SK-N-SH (cell line): Measurements from ENCODE around the gene AP4E1. TPM values are rescaled to one million over a fixed set of nuclear protein-coding genes. Genes with fewer than 3 reads are reported as not detected.

ENCODE experiments used
- CTCF ChIA-PET: fragments of 300-600, 350-600 bp; formaldehyde crosslinking; extraction: SDS; loops from one replicate; lab custom pipeline; 2021; lab: Yijun Ruan, JAX
- POLR2A ChIA-PET: fragments of 350-600 bp; sonication (Branson Sonifier 250); formaldehyde crosslinking; extraction: SDS; loops from one replicate; lab custom pipeline; 2020; ENCODE audit warnings: antibody characterized with exemption, inconsistent platforms; lab: Yijun Ruan, JAX
- DNase-seq: peaks from one replicate; pipeline ENCODE4 v3.0.0; 2012
- H2AFZ ChIP-seq: fragments of 200-600 bp; sonication (generic); 2 replicates; pipeline ENCODE4 v1.8.1; 2016; ENCODE audit warnings: antibody characterized with exemption, mild to moderate bottlenecking, low read depth
- H3F3A ChIP-seq: fragments of 200-600 bp; sonication (generic); replicated peaks from 2 replicates; pipeline ENCODE3; 2016; ENCODE audit warnings: antibody characterized with exemption, mild to moderate bottlenecking; ENCODE audit not compliant: insufficient read depth
- H3K27ac ChIP-seq, 2 experiments: fragments of 200-500 bp in 1 of 2; fragments of 200-600 bp in 1 of 2; sonication (Bioruptor generic) in 1 of 2; sonication (generic), shearing (Covaris generic) in 1 of 2; 2 replicates each; pipeline versions ENCODE4 v1.5.1 to v1.6.1; 2014 to 2016; ENCODE audit warnings: low read depth in 2 of 2, inconsistent platforms in 1 of 2, low read length in 1 of 2, mild to moderate bottlenecking in 1 of 2, mixed read lengths in 1 of 2
- H3K27me3 ChIP-seq: fragments of 200-600 bp; sonication (generic), shearing (Covaris generic); 2 replicates; pipeline ENCODE4 v1.6.1; 2016; ENCODE audit warnings: mixed run types; ENCODE audit not compliant: insufficient read depth
- H3K36me3 ChIP-seq, 2 experiments: fragments of 200-500 bp in 1 of 2; fragments of 200-600 bp in 1 of 2; sonication (Bioruptor generic) in 1 of 2; sonication (generic) in 1 of 2; replicated peaks in 1 of 2; 2 replicates each; pipeline versions ENCODE3 to v1.5.1; 2014 to 2016; ENCODE audit warnings: low read length in 1 of 2, mild to moderate bottlenecking in 1 of 2; ENCODE audit not compliant: insufficient read depth in 2 of 2, control insufficient read depth in 1 of 2
- H3K4me1 ChIP-seq, 2 experiments: fragments of 200-500 bp in 1 of 2; fragments of 200-600 bp in 1 of 2; sonication (Bioruptor generic) in 1 of 2; sonication (generic), shearing (Covaris generic) in 1 of 2; 2 replicates each; pipeline versions ENCODE4 v1.5.1 to v1.6.1; 2014 to 2016; ENCODE audit warnings: low read depth in 1 of 2, low read length in 1 of 2, mixed run types in 1 of 2; ENCODE audit not compliant: insufficient read depth in 2 of 2, control insufficient read depth in 1 of 2
- H3K4me2 ChIP-seq: fragments of 200-600 bp; sonication (generic), shearing (Covaris generic); 2 replicates; pipeline ENCODE4 v1.6.1; 2017; ENCODE audit warnings: mixed run types
- H3K4me3 ChIP-seq, 2 experiments: fragments of 200-500 bp in 1 of 2; fragments of 200-600 bp in 1 of 2; sonication (Bioruptor generic) in 1 of 2; sonication (generic), shearing (Covaris generic) in 1 of 2; 2 replicates each; pipeline versions ENCODE4 v1.5.1 to v1.8.1; 2014 to 2016; ENCODE audit warnings: low read depth in 2 of 2, inconsistent platforms in 1 of 2, low read length in 1 of 2, mild to moderate bottlenecking in 1 of 2, mixed read lengths in 1 of 2, moderate library complexity in 1 of 2
- H3K79me2 ChIP-seq: fragments of 200-600 bp; sonication (generic); 2 replicates; pipeline ENCODE4 v1.8.1; 2017; ENCODE audit warnings: mild to moderate bottlenecking; ENCODE audit not compliant: insufficient read depth
- H3K9ac ChIP-seq: fragments of 200-600 bp; sonication (generic); 2 replicates; pipeline ENCODE4 v1.6.1; 2017; ENCODE audit warnings: mixed run types
- H3K9me2 ChIP-seq: fragments of 200-600 bp; sonication (generic); 2 replicates; pipeline ENCODE4 v1.6.1; 2017; ENCODE audit warnings: mixed run types
- H3K9me3 ChIP-seq: fragments of 200-600 bp; sonication (generic); 2 replicates; pipeline ENCODE4 v1.6.1; 2017; ENCODE audit warnings: mixed run types, mild to moderate bottlenecking, moderate library complexity
- H4K20me1 ChIP-seq: fragments of 200-600 bp; sonication (generic); 2 replicates; pipeline ENCODE4 v1.6.1; 2017; ENCODE audit warnings: mild to moderate bottlenecking, mixed run types; ENCODE audit not compliant: insufficient read depth
- CHD2 ChIP-seq: fragments of 150-350 bp; IDR thresholded peaks from 2 replicates; pipeline ENCODE4 v1.6.1; 2018; ENCODE audit warnings: low read length; ENCODE audit not compliant: partially characterized antibody
- ELF1 ChIP-seq: IDR thresholded peaks from 2 replicates; pipeline ENCODE4 v1.4.0; 2012
- EP300 ChIP-seq, 2 experiments: IDR thresholded peaks; 2 replicates each; pipeline versions ENCODE4 v1.4.0 to v1.6.1; 2012; ENCODE audit warnings: borderline replicate concordance in 1 of 2, low read depth in 1 of 2, low read length in 1 of 2
- FOSL2 ChIP-seq: IDR thresholded peaks from 2 replicates; pipeline ENCODE4 v1.4.0; 2012; ENCODE audit warnings: low read depth, mild to moderate bottlenecking, moderate library complexity, borderline replicate concordance
- FOXJ3 ChIP-seq: sonication (generic); formaldehyde crosslinking; IDR thresholded peaks from 2 replicates; pipeline ENCODE4 v1.5.1; 2020; ENCODE audit warnings: mild to moderate bottlenecking, missing genetic modification reagents
- FOXM1 ChIP-seq: IDR thresholded peaks from 2 replicates; pipeline ENCODE4 v1.4.0; 2012; ENCODE audit warnings: low read depth, mild to moderate bottlenecking
- GABPA ChIP-seq: IDR thresholded peaks from 2 replicates; pipeline ENCODE4 v1.4.0; 2012; ENCODE audit warnings: low read depth, mild to moderate bottlenecking
- NFIC ChIP-seq: IDR thresholded peaks from 2 replicates; pipeline ENCODE4 v1.4.0; 2012; ENCODE audit warnings: borderline replicate concordance
- NRF1 ChIP-seq: IDR thresholded peaks from 2 replicates; pipeline ENCODE4 v1.6.1; 2012; ENCODE audit warnings: low read depth, mild to moderate bottlenecking, low read length
- POLR2AphosphoS5 ChIP-seq: IDR thresholded peaks from 2 replicates; pipeline ENCODE4 v1.6.1; 2012; ENCODE audit warnings: low read depth, low read length
- RAD21 ChIP-seq: IDR thresholded peaks from 2 replicates; pipeline ENCODE4 v1.6.1; 2012; ENCODE audit warnings: mild to moderate bottlenecking, low read length
- RFX5 ChIP-seq: IDR thresholded peaks from 2 replicates; pipeline ENCODE4 v1.6.1; 2012; ENCODE audit warnings: mild to moderate bottlenecking, improper control_type of control experiment, low read length
- RXRA ChIP-seq: IDR thresholded peaks from 2 replicates; pipeline ENCODE4 v1.4.0; 2012; ENCODE audit warnings: low read depth, mild to moderate bottlenecking, borderline replicate concordance
- SIN3A ChIP-seq: IDR thresholded peaks from 2 replicates; pipeline ENCODE4 v1.6.1; 2012; ENCODE audit warnings: low read depth, mild to moderate bottlenecking, low read length, moderate library complexity, borderline replicate concordance
- SMC3 ChIP-seq: IDR thresholded peaks from 2 replicates; pipeline ENCODE4 v1.6.1; 2012; ENCODE audit warnings: low read depth, low read length, improper control_type of control experiment
- TAF1 ChIP-seq: IDR thresholded peaks from 2 replicates; pipeline ENCODE4 v1.6.1; 2012; ENCODE audit warnings: low read depth, mild to moderate bottlenecking, low read length, moderate library complexity, borderline replicate concordance
- YY1 ChIP-seq: IDR thresholded peaks from 2 replicates; pipeline ENCODE4 v1.4.0; 2012; ENCODE audit warnings: low read depth, mild to moderate bottlenecking
- WGBS: methylation state at CpG from one replicate; pipeline ENCODE4 v1.1.6; 2017; ENCODE audit warnings: low lambda C conversion rate; 5-methylcytosine and 5-hydroxymethylcytosine counted together
- polyA plus RNA-seq, 3 experiments: library from polyadenylated mRNA; depleted of rRNA; stranded (reverse); fragments of >200 nt; gene quantifications; 2 replicates each; pipeline ENCODE4 v1.2.3, GENCODE V29; 2012
- TF ChIP-seq, protein P1 (sequence below): IDR thresholded peaks from 2 replicates; pipeline ENCODE4 v1.4.0; 2012; ENCODE audit warnings: low read depth, borderline replicate concordance
- TF ChIP-seq, protein P2 (sequence below): fragments of 200-600 bp; sonication (generic); IDR thresholded peaks from 2 replicates; pipeline ENCODE4 v1.6.1; 2017; ENCODE audit warnings: antibody characterized with exemption, mild to moderate bottlenecking, moderate library complexity

The AP4E1 gene
- polyA plus RNA-seq, 1 of the 3 experiments (the other 2 are of a cell fraction) = 1.6 TPM

DNA sequence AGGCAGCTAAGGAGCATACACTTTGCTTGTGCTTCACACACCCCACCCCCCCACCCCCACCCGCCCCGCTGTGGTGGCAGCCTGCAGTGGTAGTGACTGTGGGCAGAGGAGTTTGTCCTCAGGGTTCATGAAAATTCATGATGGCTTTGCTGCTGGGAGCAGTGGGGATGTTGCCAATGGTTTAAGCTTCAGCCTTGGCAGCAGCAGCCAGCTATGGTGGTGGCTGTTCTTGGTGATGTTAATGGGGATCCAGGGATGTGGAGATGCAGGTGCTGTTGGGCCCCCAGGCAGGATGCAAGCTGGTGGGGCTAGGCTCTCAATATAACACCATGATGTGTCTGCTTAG lies 130.5 kb downstream of the AP4E1 start:
- Histone ChIP-seq H4K20me1 (no peaks in the 10 kb centered on the region), H3K4me3 (no peak overlapping the region), H3K9ac (no peak overlapping the region), H3K27me3 (no peaks in the 10 kb centered on the region), H3K27ac (no peak overlapping the region), H3F3A (no peaks in the 10 kb centered on the region), H2AFZ (no peak overlapping the region), H3K4me2 (no peak overlapping the region), H3K9me2 (no peaks in the 10 kb centered on the region), H3K36me3 (no peaks in the 10 kb centered on the region), H3K79me2 (no peaks in the 10 kb centered on the region), H3K4me1 (no peaks in the 10 kb centered on the region), H3K9me3 (no peaks in the 10 kb centered on the region)
- TF ChIP-seq NFIC = no peak
- TF ChIP-seq, protein P1, sequence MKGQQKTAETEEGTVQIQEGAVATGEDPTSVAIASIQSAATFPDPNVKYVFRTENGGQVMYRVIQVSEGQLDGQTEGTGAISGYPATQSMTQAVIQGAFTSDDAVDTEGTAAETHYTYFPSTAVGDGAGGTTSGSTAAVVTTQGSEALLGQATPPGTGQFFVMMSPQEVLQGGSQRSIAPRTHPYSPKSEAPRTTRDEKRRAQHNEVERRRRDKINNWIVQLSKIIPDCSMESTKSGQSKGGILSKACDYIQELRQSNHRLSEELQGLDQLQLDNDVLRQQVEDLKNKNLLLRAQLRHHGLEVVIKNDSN = no peak
- no peak for TF ChIP-seq SMC3
- TF ChIP-seq ELF1 = no peak
- no peak for TF ChIP-seq NRF1
- TF ChIP-seq RAD21 = no peak
- no peak for TF ChIP-seq SIN3A
- no peak for TF ChIP-seq RFX5
- no peak for TF ChIP-seq FOSL2
- TF ChIP-seq EP300 (IDR thresholded peaks at IDR 0.05; ENCODE audit: borderline replicate concordance in 1 of 2, low read depth in 1 of 2, low read length in 1 of 2) = no peak
- no peak for TF ChIP-seq FOXM1
- no peak for TF ChIP-seq FOXJ3 (CRISPR knock-in tag)
- no peak for TF ChIP-seq GABPA
- TF ChIP-seq, protein P2, sequence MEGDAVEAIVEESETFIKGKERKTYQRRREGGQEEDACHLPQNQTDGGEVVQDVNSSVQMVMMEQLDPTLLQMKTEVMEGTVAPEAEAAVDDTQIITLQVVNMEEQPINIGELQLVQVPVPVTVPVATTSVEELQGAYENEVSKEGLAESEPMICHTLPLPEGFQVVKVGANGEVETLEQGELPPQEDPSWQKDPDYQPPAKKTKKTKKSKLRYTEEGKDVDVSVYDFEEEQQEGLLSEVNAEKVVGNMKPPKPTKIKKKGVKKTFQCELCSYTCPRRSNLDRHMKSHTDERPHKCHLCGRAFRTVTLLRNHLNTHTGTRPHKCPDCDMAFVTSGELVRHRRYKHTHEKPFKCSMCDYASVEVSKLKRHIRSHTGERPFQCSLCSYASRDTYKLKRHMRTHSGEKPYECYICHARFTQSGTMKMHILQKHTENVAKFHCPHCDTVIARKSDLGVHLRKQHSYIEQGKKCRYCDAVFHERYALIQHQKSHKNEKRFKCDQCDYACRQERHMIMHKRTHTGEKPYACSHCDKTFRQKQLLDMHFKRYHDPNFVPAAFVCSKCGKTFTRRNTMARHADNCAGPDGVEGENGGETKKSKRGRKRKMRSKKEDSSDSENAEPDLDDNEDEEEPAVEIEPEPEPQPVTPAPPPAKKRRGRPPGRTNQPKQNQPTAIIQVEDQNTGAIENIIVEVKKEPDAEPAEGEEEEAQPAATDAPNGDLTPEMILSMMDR = no peak
- no peak for TF ChIP-seq YY1
- no peak for TF ChIP-seq TAF1
- no peak for TF ChIP-seq POLR2AphosphoS5
- no peak for TF ChIP-seq RXRA
- TF ChIP-seq CHD2 = no peak
- ChIA-PET CTCF (interaction anchor here (0.9 kb wide), 1 partner anchor 124 kb away, joined by 3 read pairs; no protein-coding TSS in a partner anchor), POLR2A (no interaction called here)
- no peak for DNase-seq
- no CpG with 5 or more reads among the region's 2 CpGs for WGBS
